Measurements from ENCODE around the gene KLK8.
"Not testable (repeated sequence)": the region's sequence is repeated elsewhere in the genome, so short reads cannot be mapped to it uniquely, and the experiment has no call there.

KLK8 gene

DNA sequence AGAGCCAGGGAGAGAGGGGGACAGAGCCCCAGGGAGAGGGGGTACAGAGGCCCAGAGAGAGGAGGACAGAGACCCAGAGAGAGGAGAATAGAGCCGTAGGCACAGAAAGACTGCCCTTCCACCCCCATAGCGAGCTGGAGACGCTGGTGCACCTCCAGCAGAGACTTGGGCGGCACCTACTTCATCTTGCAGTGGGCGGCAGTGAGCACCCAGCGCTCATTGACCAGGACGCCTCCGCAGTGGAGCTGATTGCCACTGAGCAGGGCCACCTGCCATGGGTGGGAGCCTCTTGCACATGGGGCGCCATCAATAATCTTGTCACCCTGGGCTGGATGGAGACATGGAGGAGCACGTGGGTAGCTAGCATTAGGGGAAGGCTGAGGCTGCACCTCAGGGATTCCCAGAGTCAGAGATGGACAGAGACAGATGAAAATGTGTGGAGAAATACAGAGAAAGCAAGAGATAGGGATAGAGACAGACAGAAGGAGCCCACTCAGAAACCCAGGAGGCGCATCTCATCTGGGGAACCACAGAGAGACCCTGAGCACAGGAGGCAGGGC is 19.7 kb downstream of the KLK8 start:
- DNase-seq: no peak

GRCh38 chr19:50980208-50980607 is 21.2 kb downstream of the KLK8 start:
- DNase-seq: no peak

GRCh38 chr19:50979758-50980157 is 21.6 kb downstream of the KLK8 start:
- DNase-seq: no peak

DNA sequence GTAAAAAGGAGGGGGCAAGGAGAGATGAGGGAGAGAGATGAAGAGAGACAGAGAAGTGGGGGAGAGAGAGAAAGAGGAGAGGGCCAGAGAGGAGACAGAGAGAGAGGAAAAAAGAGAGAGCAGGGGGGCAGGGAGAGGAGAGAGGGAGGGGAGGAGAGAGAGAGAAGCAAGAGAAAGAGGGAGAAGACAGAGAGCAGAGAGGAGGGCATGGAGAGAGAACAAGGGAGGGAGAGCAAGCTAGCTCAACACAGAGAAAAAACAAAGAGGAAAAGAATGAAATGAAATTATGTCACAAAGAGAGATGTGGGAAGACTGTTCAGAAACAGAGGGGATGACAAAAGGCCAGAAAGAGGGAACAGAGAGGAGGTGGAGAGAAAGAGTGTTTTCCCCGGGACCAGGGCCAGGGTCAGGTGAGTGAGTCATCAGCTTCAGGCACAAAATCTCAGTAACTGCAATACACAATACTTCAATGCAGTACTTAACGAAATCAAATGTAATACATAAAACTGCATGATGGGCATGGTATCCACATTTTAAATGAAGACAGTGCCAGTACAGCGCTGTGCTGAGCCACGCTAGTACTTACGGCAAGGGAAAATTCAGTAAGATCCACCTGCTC is 22.5 kb downstream of the KLK8 start:
- no peak for DNase-seq

GRCh38 chr19:50977626-50978025 is 23.8 kb downstream of the KLK8 start:
- DNase-seq: no peak

DNA sequence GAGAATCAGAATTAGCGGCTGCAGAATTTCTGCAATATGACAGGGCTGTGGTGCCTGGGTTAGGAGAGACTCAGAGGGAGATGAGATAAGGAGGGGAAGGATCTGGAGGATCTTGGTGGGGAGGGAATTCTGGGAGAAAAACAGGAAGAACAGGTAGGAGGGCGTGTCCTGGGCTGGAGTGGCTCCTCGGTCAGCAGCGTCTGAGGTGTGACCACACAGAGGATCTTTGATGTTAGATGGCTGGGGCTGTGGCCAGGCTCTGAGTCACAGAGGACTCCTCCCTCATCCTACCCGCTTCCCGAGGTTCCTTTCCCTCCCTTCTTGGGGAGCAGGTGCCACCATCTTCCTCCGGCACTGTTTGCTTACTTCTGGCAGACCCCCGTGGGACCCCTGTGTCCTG is 25.6 kb downstream of the KLK8 start:
- DNase-seq: no peak

GRCh38 chr19:50974702-50975556 is 26.5 kb downstream of the KLK8 start:
- DNase-seq: no peak

DNA sequence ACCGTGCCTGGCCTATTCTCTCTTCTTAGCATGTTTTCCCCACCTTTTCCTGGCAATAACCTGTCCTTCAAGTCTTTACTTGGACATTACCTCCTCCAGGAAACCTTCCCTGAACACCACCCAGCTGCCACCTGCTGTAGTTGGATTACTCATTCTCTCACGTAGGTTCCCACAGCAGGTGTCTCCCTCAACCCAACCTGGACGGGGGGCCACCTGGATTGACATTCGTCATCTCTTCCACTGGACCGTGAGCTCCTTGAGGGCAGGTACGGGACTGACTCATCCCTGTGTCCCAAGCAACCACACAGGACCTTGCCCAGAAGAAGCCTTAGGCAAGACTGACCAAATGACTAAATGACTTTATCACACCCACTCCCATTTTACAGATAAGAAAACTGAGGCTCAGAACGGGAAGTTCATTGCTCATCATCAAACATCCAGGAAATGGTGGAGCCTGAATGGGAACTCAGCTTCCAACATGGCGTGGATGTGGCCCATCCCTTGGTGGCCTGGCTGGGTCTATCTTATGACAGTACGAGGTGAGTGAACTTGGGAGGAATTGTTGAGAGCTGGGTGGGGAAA is 28.5 kb downstream of the KLK8 start:
- DNase-seq: no peak

- not testable (repeated sequence) for DNase-seq
Measured at GRCh38 chr19:50969810-50970209, 31.6 kb downstream of the KLK8 start.

GRCh38 chr19:50969413-50969760 is 32.0 kb downstream of the KLK8 start, which contains the start of gene KLK6:
TSS of gene KLK6 (minus strand) at chr19:50969591. CDS start at chr19:50968104, 1,487 bp downstream.
- DNase-seq: no peak

- no peak for DNase-seq
Measured at GRCh38 chr19:50968716-50969412, 32.5 kb downstream of the KLK8 start.

DNA sequence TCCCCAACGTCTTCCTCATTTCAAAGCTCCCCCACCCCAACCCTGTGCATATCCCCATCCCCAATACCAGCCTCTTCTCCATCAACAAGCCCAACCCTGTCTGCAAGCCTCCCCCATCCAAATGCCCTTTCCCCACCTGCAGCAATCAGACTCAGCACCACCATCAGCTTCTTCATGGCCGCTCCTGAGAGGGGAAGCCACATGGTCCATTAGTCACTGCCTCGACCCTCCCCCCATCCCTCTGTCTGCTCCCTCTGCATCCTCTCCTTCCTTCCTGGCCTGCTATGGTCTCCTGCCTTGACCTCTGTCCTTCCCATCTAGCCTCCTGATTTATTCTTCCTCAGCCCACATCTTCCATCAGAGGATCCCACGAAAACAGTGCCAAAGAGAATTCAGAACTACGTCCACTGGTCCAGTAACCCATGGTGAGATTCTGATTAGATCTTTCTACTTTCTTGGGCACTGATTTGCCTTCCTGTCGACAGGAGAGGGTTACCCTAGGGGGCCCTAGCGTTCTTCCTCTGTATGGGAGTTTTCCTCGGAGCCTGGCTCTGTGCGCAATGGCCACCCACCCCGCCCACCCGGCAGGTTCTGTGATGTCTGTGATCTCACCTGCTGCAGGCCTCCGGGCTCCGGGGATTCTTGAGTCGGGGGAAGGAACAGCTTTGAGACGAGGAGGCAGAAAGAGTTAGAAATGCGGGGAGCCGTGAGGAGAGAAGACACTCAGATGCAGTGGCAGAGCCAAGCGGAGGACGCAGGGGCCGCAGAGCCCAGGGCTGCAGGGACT is 33.3 kb downstream of the KLK8 start:
- no peak for DNase-seq

DNA sequence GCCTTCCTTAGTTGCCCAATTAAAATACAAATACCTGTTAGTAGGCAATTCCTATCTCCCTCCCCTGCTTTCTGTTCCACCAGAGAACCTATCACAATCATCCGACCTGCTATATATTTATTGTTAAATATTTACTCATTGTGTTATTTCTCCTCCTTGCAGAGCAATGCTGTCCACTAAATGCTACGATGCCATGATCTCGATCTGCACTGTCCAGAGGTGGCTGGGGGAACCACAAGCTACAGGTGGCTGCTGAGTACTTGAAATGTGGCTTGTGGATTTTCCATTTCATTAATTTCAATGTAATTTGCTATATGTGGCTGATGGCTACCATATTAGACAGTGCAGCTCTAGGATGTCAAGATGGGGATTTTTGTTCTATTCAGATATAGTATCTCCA is 37.1 kb downstream of the KLK8 start:
- DNase-seq: no peak

- DNase-seq: no peak
Measured at GRCh38 chr19:50963381-50963780, 38.0 kb downstream of the KLK8 start.

DNA sequence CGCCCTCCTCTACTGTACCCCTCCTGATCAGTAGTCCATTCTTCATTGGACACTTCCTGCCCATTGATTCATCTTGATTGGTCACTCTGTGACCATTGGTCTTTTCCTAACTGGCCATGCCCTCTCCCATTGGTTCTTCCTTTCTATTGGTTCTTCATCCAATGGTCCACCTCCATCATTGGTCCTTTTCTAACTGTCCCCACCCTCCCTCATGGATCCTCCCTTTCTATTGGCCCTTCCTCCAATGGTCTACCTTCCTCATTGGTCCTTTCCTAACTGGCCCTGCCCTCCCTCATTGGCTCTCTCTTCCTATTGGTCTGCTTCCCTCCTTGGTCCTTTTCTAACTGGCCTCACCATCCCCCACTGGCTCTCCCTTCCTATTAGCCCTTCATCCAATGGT is 39.2 kb downstream of the KLK8 start:
- DNase-seq: no peak

DNA sequence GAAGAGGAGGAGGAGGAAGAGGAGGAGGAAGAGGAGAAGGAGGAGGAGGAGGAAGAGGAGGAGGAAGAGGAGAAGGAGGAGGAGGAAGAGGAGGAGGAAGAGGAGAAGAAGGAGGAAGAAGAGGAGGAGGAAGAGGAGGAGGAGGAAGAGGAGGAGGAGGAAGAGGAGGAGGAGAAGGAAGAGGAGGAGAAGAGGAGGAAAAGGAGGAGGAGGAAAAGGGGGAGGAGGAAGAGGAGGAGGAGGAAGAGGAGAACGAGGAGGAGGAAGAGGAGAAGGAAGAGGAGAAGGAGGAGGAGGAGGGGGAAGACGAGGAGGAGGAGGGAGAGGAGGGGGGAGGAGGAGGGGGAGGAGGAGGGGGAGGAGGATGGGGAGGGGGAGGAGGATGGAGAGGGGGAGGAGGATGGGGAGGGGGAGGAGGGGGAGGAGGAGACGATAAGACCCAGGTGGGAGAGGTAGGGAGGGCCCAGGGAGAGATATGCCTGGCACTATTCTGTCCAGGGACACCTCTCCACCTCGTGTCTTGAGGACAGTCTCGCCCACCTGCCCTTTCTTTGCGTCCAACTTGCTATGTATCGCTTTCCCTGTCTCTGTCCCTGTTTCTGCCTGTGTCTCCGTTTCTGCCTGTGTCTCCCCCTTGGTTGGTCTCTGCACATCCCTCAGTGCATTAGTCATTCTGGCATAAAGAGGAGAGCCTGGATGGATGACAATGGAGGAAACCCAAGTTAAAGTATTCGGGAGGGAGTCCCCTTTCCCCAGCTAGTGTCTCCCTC is 41.5 kb downstream of the KLK8 start:
- no peak for DNase-seq

- no peak for DNase-seq
Measured at GRCh38 chr19:50957587-50957986, 43.8 kb downstream of the KLK8 start.

GRCh38 chr19:50952910-50953309 is 48.5 kb downstream of the KLK8 start, which contains the start of gene KLK5:
TSS of gene KLK5 (minus strand) at chr19:50953038. CDS start at chr19:50952657, 381 bp downstream.
- no peak for DNase-seq

DNA sequence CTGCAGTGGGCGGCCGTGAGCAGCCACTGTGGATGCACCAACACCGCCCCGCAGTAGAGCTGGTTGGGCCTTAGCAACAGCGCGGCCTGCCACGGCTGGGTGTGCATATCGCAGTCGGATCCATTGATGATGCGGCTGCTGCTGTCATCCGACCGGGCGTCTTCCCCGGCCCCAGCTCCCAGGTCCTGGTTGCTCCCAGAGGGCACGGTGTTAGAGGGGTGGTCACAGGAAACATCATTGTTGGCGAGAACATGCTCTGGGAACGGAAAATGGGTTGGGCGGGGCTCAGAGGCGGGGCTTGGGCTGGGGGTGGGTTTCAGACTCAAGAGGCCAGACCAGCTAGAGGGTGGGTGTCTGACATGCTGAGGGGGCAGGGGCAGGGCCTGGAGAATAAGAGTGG is 51.5 kb downstream of the KLK8 start:
- no peak for DNase-seq

GRCh38 chr19:50947123-50947522 is 54.3 kb downstream of the KLK8 start:
- DNase-seq: no peak
